HG02973 (cell line): Measurements from ENCODE around the gene GAK.

Experiments used
- ATAC-seq: cut with Tn5 transposase; IDR thresholded peaks from one replicate; pipeline ENCODE4 v1.9.1; 2021; ENCODE audit warnings: moderate library complexity; ENCODE audit not compliant: unreplicated experiment

GAK gene

DNA sequence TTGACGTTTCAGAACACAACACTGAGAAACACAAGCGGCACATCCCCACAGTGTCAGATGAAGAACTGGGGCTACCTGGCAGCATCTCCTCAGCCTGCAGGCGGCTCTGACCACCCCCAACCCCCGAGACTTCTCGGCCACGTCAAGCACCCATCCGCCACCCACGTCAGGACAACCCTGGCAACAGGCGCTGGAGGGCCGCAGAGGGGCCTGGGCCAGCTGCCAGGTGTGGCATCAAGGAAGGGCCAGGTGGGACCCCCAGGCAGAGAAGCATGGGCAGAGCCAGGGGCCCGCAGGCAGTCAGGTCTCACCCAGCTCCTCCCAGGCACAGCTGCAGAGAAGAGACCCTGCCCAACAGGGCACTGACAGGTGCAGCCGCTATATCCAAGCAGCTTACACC is 22.3 kb downstream of the GAK start:
- ATAC-seq: no peak

DNA sequence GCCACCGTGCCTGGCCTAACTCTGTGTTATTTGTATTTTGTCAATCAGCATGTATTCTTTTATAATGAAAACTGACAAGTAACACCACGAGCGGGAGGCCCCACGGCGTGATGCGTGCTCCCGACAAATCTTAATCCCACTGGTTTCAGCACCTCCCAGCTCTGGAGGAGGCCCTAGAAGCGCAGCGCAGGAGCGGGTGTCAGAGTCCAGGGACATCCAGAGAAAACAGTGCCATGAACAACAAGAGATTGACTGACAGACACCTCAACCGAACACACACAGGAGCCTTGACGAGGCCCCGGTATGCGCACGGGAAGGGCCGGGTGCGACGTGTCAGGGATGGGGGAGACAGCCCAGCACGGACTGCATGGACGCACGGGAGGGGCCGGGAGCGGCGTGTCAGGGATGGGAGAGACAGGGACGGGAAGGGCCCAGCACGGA is 23.0 kb downstream of the GAK start:
- no peak for ATAC-seq

DNA sequence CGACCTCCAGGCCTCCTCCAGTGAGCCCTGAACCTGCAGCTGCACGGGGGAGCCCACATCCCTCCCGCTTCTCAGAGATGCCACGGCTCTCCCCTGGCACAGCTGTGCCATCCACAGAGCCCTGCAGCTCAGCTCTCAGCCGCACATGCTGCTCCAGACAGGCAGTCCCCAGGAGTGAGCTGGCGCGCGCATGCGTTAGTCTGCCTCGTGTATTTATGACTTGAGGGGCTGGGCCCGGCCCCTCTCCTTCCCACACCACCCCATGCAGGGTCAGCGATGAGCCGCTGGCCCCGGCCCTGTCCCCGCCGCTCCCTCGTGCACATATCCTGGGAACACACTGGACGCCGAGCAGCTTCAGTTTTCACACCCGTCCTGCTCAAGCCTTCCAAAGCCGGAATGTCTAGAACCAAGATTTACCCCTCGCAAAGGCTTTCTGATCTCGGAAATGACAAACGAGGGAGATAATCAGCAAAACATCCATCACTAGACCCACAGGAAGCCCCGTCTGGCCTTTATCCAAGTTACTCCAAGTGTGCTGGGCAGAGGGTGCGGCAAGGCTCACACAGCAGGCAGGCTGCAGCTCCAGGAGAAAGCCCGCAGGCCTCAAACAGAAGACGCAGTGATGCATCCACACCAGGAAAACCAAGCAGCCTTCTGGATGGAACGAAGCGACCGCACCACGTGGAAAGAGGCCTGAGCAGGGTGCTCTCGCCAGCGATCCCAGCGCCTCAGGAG is 24.3 kb downstream of the GAK start:
- no peak for ATAC-seq

GRCh38 chr4:907103-907400 is 25.1 kb downstream of the GAK start:
- ATAC-seq: no peak

- ATAC-seq: no peak
Observed at GRCh38 chr4:906339-907102, 25.6 kb downstream of the GAK start.

DNA sequence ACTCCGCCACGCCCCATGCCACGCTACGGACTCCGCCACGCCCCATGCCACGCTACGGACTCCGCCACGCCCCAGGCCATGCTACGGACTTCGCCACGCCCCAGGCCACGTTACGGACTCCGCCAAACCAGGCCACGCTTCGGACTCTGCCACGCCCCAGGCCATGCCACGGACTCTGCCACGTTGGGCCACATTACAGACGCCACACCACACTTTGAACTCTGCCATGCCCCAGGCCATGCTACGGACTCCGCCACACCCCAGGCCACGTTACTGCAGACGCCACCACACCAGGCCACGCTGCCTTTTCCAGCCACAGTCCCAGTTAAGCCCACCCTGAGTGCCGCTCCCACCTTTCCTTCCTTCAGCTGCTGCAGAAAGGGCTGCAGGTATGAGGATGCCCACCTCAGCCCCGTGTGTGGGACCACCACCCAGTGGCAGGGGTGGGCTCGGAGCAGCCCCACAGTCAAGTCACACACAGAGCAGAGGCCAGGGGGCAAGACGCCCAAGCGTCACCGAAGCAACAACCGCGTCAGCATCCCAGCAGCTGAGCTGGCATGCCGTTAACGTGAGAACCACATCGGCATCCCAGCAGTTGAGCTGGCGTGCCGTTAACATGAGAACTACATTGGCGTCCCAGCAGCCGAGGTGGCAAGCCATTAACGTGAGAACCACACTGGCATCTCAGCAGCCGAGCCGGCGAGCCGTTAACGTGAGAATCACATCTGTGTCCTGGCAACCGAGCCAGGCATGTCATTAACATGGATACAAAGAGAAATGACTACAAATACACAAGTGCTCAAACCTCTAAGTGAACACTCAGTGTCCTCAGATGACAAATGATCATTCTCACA is 26.4 kb downstream of the GAK start:
- no peak for ATAC-seq

GRCh38 chr4:903066-904046 is 28.8 kb downstream of the GAK start:
- no peak for ATAC-seq

DNA sequence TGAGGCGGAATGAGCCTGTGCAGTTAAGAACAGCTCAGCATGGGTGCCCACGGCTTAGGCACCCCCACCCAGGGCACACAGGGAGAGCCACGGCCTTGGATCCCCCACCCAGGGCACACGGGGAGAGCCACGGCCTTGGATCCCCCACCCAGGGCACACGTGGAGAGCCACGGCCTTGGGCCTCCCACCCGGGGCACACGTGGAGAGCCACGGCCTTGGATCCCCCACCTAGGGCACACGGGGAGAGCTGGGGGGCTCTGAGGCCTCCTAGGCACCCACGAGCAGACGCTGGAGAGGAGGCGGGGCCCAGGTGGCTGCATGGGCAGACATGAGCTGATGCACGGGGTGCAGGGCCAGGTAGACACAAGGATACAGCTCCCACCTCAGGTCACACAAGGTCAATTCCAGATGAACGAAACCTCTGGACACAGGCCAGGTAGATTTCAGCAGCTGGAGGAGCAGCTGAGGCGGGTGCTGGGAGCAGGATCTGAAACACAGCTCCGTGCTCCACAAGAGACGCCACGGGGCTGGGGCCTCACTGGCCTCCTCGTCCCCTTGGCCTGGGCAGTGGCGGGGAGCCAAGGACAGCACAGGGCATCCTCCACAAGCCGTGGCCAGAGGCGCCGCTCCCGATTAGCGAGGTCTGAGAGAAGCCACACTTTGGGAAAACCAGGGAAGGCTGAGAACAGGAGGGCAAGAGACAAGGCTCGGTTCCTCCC is 30.8 kb downstream of the GAK start:
- ATAC-seq: no peak

DNA sequence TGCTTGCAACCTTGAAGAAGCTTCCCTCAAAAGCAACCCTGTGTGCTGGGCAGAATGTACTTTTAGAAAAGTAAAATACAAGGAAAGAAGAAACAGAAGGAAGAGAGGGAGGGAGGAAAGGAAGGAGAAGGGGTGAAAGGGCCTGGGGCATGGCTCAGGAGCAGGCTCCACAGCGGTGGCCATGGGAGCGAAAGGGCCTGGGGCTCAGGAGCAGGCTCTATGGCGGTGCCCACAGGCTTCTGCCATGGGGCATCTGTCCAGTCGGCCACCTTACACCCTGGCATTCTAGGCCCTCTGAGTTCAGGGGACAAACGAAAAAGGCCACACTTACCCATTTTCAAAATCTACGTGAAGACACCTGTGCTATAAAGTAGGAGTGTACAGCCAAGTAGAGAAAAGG is 31.4 kb downstream of the GAK start:
- no peak for ATAC-seq

DNA sequence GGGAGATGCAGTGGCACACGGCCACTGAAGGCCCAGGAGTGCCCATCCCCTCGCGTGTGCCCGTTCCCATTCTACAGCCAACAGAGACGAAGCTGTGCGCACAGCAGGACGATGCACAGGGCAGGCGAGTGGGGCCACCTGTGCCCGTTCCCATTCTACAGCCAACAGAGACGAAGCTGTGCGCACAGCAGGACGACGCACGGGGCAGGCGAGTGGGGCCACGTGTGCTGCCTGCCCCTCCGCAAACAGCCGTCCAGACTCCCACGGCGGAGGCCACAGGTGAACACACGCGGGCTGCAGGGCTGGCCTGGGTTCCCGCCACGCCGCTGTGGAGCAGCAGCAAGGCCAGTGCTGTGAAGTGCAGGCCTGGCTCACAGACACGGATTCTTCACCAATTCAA is 32.0 kb downstream of the GAK start:
- no peak for ATAC-seq

- ATAC-seq: no peak
Observed at GRCh38 chr4:899556-899906, 32.6 kb downstream of the GAK start.

DNA sequence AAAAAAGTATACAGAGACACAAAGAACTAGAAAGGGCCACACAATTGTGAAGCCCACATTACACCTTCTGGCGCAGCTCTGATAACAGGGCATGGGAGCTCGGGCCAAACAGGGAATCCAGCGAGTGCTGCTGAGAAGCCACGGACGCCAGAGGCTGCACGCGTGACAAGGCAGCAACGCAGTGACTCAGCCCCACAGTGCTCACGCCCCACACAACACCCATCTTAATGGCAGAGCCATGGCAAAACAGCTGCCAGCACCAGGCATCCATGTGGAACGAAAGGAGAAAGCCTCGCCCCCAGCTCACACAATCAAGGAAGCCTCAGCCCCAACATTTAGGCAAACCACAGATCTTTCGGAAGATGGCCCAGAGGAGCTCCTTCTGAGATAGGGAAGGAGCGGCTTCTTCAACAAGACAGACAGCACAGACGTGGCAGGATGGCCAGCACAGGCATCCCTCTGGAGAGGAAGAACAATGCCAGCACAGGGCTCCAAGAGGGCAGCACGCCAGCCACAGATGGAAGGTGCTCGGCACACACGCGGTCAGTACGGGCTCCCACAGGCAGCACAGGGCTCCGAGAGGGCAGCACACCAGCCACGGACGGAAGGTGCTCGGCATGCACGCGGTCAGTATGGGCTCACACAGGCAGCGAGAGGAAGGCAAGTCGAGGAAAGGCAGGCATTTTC is 33.1 kb downstream of the GAK start:
- ATAC-seq: no peak

GRCh38 chr4:898123-898522 is 34.0 kb downstream of the GAK start:
- no peak for ATAC-seq

- no peak for ATAC-seq
Observed at GRCh38 chr4:896630-897029, 35.5 kb downstream of the GAK start.

DNA sequence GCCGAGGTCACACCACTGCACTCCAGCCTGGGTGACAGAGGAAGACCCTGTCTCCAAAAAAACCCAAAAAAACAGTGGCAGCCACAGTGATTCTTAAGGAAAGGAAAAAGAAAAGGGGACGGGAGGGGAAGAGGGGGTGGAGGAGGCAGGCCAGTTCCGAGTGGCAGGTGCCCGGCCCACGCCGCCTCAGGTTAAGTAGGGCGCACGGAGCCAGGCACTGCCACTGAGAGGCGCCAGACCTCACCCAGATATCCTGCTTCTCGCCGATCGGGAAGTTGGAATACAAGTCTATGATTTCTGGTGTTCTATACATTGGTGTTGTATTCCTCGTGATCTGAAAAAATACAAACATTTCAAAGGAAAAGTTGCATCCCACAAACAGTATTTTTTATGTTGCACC is 35.9 kb downstream of the GAK start:
- ATAC-seq: no peak

DNA sequence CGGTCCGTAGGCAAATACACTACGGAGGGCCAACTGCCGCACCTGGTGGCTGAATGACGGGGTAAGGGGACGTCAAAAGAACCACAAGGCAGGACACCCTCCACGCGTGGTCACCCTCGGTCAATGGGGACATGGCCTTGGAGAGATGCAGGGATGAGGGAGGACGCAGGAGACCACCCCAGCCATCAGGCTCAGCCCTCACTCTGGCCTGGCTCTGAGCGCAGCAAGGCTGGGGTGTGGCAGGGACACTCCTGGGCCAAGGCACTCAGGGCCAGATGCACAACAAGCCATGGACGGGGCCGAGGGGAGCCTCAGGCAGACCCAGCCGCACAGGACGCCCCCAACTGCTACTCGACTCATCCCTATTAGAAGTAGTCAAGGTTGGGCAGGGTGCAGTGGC is 36.5 kb downstream of the GAK start:
- no peak for ATAC-seq

DNA sequence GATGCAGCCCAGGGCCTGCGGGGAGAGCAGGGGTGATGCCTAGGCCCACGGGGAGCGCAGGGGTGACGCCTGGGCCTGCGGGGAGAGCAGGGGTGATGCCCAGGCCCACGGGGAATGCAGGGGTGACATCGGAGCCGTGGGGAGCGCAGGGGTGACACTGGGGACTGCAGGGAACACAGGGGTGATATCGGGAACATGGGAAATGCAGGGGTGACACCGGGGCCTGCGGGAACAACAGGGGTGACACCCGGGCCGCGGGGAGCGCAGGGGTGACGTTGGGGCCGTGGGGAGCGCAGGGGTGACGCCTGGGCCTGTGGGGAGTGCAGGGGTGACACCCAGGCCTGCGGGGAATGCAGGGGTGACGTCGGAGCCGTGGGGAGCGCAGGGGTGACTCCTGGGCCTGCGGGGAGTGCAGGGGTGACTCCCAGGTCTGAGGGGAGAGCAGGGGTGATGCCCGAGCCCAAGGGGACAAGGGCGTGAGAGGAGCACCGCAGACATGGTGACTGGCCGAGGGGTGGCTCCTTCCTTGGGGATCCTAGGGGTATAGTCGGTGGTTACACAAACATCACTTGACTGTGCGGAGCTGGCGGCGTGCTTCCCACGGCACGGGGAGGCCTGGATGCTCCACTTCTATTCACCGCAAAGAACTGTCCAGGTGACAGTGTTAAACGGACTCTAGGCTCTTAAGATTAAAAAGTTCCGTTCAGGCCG is 38.0 kb downstream of the GAK start:
- no peak for ATAC-seq

DNA sequence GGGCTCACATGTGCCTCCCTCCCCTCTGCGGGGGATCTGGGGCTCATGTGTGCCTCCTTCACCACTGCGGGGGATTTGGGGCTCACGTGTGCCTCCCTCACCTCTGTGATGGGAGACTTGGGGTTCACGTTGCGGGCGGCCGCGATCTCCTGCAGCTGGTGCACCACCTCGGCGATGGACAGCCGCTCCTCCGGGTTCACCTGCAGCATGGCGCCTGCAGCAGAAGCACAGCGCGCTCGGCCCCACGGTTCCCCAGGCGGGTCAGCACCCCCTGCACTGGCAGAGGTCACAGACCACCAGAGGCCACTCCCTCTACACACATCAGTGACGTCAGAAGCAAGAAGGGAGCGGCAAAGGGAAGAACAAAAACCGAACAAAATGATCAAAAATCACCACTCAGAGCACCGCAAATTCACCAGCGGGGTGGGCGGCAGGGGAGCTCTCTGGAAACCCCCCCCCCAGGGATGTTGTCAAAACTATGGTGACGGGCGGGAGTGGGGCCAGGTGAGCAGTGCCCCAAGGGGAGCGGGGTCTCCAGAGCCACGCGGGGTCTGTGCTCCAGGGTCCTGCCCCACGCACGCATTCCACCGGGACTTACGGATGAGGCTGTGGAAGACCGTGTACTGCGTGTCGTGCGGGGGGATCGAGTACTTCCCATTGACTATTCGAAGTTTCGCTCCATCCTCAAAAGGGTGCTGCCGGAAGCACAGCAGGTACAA is 38.7 kb downstream of the GAK start:
- ATAC-seq: no peak
